ENCODE measurements around the gene IL2.

IL2 gene

DNA sequence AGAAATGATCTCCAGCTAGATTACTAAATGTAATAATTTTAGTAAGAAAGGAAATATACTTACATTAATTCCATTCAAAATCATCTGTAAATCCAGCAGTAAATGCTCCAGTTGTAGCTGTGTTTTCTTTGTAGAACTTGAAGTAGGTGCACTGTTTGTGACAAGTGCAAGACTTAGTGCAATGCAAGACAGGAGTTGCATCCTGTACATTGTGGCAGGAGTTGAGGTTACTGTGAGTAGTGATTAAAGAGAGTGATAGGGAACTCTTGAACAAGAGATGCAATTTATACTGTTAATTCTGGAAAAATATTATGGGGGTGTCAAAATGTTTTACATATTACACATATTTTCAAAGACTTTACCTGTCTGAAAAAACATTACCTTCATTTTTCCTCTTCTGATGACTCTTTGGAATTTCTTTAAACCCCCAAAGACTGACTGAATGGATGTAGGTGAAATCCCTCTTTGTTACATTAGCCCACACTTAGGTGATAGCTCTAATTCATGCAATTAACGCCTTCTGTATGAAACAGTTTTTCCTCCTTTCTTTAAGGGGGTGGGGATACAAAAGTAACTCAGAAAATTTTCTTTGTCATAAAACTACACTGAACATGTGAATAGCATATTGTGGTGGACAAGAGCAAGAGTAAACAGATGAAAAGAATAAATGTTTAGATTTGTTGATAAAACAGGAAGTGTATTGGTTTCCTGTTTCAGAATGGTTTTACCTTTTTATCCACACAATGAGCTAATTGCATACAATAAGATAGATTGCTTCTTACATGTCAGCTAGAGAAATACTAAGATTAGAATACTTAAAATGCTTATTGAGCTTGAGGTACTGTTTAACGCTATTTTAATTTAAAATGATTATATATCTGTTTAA is at the start of gene IL2:
IL2 (minus strand) TSS at position 495 of the 886 bp plus-strand sequence; CDS start at position 210, 285 bp downstream.
- DNase-seq (ENCODE audit: low spot score), result no peak

DNA sequence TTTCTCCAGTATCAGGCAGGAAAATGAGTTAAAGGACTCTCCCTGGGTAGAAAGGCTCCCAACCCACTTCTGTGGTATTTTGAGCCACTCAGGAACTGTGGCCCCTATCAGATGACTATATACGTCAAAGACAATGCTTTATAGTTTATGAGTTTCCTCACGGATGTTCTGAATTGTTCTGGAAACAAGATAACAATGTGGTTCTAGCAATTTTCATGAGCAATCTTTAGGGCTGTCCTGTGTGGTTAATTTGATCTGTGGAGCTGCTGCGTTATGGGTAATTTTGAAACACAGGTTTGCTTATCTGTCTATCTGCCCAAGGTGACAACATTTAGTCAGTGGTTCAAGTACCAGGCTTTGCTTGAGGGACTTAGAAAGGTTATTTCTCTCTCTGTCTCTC is 46.7 kb upstream of the IL2 start:
- DNase-seq (ENCODE audit: low spot score), result no peak

DNA sequence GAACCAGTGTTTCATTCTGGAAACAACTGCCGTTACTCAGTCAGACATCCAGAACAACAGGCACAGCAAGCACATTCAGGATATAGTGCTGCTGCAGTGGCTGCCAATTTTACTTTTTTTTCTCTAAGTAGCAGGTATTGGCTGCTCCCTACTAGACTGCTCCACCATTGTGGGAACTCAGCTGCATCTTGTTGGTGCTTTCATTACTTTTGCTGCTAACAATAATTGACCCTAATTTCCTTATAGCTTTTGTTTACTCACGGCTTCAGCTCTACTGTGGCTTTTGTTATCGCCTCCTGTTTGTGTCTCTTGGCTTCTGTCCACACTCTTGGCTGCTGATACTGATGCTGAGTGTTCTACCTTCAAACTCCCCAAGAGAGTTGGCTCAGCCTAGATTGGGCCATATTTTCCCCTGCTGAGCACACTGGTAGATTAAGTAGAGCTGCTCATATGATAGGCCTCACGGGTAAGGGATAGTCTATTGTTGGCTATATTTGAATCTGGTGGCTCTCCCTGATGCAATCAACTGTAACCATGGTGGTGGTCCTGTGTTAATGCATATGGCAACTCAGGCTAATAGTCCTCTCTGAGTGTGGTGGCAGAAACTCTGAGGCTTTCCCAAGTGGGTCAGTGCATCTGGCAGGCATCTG is 44.5 kb upstream of the IL2 start:
- DNase-seq (ENCODE audit: low spot score), result no peak

DNA sequence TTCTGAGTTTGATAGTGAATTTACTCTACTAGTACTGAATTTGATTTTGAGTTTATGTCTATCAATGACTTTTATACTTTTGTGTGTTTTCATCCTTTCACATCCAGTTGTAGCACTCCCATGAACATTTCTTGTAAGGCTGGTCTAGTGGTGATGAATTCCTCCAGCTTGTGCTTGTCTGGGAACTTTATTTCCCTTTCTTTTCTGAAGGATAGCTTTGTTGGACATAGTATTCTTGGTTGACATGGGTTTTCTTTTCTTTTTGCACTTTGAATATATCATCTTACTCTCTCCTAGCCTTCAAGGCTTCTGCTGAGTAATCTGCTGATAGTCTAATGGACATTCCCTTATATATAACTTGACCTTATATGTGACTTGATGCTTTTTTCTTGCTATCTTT is 32.5 kb upstream of the IL2 start:
- no peak for DNase-seq (ENCODE audit: low spot score)

DNA sequence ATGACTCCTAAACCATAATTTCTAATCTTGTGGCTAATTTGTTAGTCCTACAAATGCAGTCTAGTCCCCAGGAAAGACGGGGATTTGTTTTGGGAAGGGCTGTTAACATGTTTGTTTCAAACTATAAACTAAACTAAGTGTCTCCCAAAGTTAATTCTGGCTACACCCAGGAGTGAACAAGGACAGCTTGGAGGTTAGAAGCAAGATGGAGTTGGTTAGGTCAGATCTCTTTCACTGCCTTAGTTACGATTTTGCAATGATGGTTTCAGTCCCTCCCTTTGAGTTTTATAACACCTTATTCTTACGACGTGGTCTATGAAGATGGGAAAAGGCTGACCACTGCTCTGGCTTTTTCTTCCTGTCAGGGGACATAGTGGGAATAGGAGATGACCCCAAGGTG is 27.0 kb upstream of the IL2 start:
- no peak for DNase-seq (ENCODE audit: low spot score)

DNA sequence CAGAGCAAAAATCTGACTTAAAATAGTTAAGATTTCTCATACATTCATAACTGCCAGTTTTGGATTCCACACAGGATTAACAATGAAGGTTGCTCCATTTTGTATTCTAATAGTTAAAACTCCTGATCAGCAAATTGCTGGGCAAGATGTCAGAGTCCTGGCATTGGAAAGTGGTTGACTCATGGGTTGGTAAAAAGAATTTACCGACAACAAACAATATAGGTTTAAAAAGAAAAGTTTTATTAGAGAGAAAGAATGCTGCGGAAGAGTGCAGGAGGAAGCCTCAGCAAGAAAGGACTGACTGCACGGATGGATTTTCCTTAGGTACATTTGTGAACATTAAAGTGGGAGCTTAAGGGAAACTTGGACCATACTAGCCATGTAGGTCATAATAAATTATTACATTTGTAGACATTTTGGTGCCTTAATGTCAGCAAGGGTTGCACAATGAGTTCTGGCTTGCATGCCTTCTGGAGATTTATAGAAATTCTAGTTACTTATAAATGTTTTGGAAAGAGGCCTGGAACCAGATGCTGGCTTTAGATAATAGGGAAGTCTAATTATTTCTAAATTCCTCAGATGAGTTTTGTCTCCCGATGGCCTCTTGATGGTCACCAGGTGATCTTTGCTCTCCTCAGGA is 25.4 kb upstream of the IL2 start:
- DNase-seq (ENCODE audit: low spot score), result no peak

DNA sequence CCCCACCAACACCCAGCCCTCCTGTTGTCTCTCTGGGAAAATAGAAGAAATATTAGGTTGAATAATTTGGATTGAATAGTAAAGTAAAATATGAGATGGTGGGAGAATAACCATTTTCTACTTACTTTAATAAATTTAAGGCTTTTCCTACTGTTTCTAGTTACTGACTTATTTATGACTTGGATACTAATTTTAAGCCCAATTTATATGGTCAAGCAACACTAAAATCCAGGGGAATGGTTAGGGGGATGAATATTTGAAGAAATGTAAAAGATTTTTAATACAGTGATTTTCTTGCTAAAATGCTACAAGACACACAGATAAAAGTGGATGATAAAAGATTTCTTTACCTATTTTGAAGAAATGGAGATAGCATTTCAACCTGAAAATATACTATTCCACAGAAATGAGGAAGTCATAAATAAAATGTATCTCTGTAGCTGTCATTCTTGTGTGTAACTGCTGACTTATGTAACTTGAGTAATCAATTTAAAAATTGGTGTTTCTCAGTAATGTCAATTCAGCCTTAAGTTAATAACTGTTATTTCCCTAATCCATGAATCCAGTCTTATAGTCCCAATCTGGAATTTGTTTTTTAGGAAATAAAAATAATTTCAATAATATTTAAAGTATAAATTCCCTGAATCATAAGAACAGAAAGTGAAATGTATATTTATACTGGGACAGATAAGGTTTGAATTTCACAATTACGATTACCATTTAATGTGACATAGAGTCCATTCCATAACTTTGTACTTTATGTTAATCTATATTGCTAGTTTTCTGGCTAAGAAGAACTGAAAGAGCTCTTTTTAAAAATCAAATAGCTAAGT is 24.3 kb upstream of the IL2 start:
- DNase-seq (ENCODE audit: low spot score), result no peak

DNA sequence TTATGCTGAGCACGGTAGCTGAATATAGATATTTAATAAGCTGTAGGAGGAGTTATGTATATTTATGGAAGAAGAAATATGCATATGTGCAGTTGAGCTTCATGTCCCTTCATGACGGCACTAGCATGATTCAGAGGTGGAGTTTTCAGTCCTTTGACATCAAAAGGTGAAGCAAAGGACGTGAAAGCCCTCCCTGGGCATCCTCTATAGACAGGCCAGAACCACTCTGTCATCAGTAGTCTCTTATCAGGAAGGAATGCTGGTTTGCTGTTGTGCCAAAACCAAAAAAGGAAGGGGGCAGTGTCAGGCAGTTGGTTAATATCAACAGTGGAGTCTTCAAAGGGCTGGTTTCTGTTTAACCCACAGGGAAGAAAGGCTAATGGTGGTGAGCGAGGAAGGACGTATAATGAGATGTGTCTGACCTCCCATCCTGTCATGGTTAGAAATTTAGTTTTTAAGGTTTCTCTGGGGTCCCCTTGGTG is 23.5 kb upstream of the IL2 start:
- no peak for DNase-seq (ENCODE audit: low spot score)

DNA sequence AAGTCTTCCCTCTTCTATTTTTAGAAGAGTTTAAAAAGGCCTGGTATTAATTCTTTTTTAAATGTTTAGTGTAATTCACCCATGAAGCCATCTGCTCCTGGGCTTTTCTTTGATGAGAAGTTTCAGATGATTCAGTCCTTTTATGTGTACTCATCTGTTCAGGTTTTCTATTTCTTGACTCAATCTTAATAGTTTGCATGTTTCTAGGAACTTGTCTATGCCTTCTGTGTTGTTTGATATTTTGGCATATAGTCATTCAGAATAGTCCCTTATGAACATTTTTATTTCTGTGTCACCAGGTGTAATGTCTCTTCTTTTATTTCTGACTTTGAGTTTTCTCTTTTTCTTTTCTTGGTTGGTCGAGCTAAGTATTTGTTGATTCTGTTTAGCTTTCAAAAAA is 20.2 kb upstream of the IL2 start:
- DNase-seq (ENCODE audit: low spot score), result no peak

DNA sequence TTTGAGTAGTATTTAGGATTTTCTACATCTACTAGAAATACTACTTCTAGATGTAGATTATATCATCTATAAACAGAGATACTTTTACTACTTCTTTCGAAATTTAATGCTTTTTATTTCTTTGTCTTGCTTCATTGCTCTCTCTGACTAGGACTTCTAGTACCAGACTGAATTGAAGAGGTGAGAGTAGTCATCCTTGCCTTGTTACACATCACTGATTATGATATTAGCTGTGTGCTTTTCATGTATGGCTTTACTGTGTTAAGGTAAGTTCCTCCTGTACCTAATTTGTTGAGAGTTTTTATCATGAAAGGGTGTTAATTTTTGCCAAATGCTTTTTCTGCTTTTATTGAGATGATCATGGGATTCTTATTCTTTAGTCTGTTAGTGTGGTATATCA is 19.6 kb upstream of the IL2 start:
- DNase-seq (ENCODE audit: low spot score), result no peak

DNA sequence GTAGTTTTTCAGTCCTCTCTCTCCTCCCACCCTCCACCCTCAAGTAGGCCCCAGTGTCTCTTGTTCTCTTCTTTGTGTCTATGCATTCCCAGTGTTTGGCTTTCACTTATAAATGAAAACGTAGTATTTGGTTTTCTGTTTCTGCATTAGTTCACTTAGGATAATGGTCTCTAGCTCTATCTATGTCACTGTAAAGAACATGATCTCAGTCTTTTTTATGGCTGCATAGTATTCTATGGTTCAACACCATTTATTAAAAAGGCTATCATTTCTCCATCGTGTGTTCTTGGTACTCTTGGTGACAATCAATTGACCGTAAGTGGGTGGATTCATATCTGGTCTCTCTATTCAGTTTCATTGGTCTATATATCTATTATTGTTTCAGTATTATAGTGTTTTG is 18.7 kb upstream of the IL2 start:
- DNase-seq (ENCODE audit: low spot score), result no peak

DNA sequence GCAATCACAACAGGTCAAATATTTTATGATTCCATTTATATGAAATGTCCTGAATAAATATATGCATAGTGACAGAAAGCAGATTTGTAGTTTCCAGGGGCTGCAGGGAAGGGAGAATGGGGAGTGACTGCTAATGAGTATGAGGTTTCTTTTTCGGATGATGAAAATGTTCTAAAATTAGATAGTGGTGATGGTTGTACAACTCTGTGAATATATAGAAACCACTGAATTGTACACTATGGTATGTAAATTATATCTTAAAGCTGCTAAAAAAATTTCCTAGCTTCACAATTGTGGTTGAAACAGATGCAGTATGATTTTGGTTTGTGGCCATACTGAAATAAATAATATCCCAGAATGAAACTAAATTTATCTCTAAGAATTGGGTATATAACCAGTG is 12.9 kb upstream of the IL2 start:
- no peak for DNase-seq (ENCODE audit: low spot score)

DNA sequence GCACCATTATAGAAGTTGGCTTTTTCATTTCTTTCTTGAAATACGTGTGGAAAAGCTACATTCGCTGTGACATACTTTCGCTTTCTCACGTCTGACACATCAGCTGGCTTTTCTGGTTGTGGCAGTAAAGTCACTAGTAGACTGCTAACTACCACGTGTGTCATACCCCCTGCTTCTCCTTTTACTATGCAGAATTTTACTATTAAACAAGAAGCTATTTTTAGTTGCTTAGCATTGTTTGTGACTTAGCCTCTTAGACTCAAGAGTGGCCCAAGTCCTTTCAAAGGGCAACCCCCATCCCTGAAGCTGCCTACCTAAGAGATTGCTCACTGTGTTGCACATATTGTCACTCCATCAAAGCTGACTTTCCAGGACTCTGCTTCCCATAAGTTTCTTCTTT is 2.1 kb upstream of the IL2 start:
- no peak for DNase-seq (ENCODE audit: low spot score)

DNA sequence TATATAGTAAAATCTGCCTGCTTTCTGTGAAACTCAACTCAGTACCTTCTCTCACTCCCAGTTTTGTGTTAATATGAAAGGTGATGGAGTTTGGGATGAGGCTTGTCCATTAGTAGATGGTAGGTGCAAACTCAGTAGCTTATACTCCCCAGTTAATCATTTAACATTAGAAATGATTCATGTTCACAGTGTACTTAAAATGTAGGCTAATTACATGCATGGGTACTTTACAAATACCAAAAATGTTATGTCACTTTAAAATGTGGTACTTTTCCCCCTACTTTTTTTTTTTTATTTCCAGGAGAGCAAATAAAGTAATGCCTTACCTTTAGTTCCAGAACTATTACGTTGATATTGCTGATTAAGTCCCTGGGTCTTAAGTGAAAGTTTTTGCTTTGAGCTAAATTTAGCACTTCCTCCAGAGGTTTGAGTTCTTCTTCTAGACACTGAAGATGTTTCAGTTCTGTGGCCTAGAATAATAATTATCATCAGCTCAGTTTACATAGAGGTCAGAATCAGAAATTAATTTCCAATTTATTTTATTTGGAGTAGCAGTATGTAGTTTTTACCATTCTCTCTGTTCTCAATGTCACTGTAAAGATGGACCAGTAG is 3.0 kb downstream of the IL2 start:
- no peak for DNase-seq (ENCODE audit: low spot score)

DNA sequence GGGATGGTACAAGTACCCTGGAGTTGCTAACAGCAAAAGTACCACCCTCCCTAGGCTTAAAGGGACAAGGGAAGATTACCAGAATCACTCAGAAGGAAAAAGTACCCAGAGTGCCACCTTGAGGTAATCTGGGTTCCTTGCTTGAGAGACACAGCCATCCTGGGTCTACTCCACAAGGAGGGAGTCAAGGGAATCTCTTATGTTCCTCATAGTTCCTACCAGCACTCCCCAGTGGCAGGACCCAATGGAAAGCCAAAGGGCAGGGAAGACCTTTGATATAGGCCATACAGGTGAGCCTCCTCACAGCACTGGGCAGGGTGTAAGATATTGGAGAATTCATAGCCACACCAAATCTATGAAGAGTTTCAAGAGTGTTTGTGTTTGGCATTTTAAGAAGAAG is 5.7 kb downstream of the IL2 start:
- DNase-seq (ENCODE audit: low spot score), result no peak

DNA sequence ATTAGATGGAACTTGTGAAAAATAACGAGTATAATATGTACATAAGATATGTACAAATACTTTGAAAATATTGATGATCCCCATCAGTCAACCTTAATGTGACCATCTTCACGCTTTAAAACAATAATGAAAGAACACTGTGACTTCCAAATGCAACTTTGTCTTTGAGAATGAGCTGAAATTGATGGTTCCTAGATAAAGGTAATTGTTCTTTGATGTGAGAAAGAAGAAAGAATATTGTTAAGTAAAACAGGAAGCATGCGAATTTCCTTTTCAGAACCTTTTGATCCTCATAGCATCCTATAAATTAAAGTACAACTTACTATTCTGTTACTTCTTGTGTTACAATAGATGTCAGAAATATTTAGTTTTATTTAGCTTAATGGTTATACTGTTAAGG is 22.2 kb downstream of the IL2 start:
- no peak for DNase-seq (ENCODE audit: low spot score)

DNA sequence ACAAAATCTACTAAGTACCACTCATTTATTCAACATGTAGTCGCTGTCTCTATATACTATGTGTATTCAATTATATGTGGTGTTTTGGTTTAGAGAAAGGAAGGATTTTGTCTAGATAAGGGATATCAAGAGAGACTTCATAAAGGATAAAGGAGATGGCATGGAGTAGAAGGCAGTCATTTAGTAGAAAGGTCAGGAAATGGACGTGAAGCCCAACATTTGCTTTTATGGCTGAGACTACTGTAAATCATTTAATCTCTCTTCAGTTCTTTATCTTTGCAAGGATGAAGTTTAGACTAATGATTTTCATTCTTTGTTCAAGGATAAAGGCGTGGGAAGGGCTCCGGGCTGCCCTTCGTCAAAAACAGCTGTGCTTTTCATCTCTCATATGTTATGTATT is 25.2 kb downstream of the IL2 start:
- no peak for DNase-seq (ENCODE audit: low spot score)

DNA sequence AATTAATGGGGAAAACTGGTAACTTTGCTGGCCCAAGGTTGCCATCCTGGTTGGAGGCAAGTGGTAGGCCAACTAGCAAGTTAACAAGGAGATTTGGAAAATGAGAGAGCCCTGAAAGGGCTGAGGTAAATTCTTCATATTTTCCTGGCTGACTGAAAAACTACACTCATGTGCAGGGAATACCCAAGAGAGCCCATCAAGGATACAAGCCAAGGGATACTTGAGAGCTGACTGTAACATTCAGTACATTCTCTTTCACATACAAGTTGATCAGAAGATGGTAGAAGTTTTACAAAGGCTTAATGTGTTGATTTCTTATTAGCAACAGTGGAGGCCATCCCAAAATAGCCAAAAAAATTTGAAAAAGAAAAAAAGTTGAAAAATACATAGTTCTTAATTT is 33.3 kb downstream of the IL2 start:
- no peak for DNase-seq (ENCODE audit: low spot score)

DNA sequence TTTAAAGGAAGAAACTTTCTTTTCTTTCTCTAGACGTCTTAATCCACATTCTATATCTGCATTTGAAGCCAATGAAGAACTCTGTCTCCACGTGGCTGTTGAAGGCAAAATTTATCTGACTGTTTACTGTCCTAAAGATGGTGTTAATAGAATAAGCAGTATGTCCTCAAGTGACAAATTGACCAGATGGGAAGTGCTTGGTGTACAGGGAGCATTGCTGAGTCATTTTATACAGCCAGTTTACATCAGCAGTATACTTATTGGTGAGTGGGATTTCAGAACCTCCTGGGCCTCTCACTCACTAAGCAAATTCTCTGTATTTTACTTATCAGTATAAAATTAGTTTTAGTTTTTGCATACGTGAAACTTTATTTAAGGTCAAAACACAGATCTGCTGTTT is 44.0 kb downstream of the IL2 start:
- no peak for DNase-seq (ENCODE audit: low spot score)

DNA sequence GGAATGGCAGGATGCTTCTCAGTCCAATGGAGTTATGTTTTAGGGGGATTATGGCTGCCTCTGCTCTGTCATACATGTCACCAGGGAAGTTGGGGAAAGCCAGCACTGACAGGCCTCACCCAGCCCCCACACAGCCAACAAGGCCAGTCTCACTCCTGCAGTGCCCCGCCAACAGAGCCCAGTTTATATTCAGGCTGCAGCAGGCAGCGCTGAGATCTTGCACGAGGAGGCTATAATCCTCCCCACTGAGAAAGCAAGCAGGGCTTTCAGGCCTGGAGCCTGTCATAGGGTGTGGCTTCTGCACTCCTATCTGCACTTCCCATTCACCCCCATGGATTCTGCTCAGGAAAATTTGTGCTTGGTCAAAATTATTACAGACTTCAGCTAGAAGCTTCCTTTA is 52.7 kb downstream of the IL2 start:
- DNase-seq (ENCODE audit: low spot score), result no peak

Data from SW480 (cell line).